GM19467 (cell line): ENCODE measurements around the gene LEKR1.
"Not testable (repeated sequence)": the region's sequence is repeated elsewhere in the genome, so short reads cannot be mapped to it uniquely, and the experiment has no call there.

Experiments
- ATAC-seq: cut with Tn5 transposase; IDR thresholded peaks from one replicate; pipeline ENCODE4 v1.9.1; 2021; ENCODE audit warnings: mild to moderate bottlenecking, moderate library complexity; ENCODE audit not compliant: unreplicated experiment

Gene LEKR1

DNA sequence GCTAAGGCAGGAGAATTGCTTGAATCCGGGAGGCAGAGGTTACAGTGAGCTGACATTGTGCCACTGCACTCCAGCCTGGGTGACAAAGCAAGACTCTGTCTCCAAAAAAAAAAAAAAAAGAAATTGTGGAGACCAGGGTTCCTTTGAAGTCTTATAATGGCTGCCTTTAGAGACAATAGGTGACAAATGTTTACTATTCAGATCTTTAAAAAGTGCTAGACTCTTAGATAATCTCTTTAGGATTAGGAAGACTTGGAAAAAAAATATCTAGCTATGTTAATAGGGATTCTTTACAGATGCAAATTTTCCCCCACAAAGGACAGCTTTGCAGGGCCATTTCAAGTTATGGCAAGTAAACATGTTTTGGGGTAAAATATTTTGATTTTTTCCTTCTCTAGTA, 71.7 kb downstream of the LEKR1 start:
- ATAC-seq = not testable (repeated sequence)

DNA sequence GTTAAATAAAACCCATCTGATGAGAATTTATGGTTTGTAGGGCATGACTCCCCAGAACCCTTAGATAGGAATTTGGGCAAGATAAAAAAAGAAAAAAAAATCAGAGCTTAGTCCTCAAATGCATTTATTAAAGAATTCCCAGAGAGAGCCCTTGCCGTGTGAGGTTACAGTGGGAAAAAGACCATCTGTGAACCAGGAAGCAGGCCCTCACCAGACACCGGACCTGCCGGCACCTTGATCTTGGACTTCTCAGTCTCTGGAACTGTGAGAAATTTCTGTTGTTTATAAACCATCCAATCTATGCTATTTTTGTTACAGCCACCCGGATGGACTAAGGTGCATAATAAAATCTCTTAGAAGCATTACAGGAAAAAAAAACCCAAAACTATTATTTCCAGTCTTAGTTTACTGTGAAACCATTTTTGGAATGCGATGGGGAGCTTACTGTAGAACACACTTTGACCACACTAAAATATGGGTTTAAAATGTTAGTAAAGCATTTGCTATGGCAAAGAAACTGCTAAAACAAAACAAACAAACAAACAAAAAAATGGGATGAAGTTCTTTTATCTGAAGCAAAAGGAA, 72.2 kb downstream of the LEKR1 start:
- no peak for ATAC-seq

DNA sequence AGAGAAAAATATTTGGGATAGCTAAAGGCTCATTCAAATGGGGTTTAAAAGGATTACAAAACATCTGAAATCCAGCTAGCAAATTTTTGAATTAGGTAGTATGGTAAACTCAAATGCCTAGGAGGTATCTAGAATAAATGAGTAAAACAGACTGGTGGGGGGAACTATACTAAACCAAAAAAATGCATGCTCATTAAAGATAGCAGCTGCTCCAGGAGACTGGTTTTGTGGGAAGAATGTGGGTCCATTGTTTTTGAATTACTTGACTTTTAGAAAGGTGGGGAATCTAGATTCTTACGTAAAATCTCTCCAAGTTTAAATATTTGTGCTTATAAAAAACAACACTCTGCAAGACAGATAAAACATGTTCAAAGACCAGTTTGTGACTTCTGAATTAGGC, 73.8 kb downstream of the LEKR1 start:
- ATAC-seq = no peak

DNA sequence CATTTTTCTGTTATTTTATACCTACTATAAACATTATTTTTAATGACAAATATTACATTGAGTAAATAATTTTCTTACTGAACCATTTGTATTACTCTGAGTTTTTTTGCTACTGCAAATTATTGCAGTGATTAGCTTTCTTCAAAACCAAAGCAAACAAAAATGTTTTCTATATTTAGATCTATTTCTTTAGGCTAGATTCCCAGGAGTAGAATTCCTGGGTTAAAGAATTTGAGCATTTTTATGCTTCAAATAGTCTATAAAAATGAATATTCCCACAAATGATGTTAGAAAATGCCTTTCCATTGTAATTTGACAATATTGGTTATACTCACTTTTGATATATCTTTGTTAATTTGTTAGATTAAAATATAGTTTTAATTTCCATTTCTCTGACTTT, 76.8 kb downstream of the LEKR1 start:
- no peak for ATAC-seq

DNA sequence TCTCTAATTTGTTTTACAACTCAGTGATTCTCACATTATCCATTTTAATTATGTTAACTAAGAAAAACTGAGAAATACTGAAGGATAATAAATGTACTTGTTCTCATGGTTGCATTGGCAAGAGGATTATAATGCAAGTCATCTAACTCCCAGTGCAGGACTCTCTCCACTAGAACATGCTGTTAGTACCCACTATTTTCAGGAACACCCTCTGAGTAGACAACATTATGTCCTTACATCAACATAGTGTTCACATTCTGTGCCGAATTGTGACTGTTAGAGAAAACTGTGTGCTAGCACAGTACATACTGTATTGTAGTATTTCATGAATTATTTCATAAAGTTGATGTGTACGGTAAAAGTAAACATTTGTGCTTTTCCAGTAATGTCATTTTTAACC, 80.1 kb downstream of the LEKR1 start:
- ATAC-seq = no peak

DNA sequence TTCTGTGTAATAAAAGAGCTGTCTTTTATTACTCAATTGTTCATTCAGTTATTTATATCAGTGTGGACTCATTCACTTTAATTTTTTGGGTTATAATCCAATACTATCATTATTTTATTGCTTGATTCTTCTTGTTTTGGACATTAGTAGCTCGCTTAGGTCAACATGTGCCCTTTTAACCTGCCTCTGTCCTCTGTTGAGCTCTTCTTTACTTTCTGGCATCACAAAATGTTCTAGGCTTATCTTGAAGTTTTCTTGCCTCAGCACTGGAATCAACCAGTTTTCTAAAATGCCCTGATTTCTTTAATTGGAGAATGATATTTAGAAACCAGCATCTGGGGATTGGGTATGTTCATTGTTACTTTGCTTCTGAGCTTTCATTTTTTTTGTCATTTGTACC, 82.2 kb downstream of the LEKR1 start:
- no peak for ATAC-seq

DNA sequence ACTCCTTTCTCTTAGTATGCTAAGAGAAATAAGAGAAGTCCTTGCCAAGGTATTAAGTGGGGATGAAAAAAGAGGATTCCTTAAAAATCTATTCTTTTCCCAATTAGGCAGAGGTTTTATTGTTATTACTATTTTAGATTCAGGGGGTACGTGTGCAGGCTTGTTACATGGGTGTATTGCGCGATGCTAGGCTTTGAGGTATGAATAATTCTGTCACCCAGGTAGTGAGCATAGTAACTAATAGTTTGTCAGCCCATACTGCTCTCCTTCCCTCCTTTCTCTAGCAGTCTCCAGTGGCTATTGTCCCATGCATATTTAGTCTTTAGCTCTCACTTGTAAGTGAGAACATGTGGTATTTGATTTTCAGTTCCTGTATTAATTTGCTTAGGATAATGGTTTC, 83.9 kb downstream of the LEKR1 start:
- ATAC-seq = no peak

DNA sequence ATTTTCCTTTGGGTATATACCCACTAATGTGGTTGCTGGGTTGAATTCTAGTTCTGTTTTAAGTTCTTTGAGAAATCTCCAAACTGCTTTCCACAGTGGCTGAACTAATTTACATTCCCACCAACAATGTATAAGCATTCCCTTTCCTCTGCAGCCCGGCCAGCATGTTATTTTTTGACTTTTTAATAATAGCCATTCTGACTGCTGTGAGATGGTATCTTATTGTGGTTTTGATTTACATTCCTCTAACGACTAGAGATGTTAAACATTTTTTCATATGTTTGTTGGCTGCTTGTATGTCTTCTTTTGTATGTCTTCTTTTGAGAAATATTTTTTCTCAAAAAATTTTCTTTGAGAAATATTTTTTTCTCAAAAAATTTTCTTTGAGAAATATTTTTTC, 84.7 kb downstream of the LEKR1 start:
- ATAC-seq = not testable (repeated sequence)

DNA sequence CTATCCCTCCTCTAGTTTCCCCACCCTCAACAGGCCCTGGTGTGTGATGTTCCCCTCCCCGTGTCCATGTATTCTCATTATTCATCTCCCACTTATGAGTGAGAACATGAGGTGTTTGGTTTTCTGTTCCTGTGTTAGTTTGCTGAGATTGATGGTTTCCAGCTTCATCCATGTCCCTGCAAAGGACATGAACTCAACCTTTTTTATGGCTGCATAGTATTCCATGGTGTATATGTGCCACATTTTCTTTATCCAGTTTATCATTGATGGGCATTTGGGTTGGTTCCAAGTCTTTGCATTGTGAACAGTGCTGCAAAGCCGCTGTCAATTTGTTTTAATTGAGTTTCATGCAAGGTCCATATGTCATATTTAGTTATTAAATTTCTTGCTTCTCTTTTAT, 88.1 kb downstream of the LEKR1 start:
- ATAC-seq = not testable (repeated sequence)

DNA sequence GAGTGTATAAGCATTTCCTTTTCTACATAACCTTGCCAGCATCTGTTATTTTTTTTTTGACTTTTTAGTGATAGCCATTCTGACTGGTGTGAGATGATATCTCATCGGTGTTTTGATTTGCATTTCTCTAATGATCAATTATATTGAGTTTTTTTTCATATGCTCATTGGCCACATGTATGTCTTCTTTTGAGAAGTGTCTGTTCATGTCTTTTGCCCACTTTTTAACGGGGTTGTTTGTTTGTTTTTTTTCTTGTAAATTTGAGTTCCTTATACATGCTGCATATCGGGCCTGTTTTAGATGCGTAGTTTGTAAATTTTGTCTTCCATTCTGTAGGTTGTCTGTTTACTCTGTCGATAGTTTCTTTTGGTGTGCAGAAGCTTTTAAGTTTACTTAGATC, 89.2 kb downstream of the LEKR1 start:
- ATAC-seq = no peak

DNA sequence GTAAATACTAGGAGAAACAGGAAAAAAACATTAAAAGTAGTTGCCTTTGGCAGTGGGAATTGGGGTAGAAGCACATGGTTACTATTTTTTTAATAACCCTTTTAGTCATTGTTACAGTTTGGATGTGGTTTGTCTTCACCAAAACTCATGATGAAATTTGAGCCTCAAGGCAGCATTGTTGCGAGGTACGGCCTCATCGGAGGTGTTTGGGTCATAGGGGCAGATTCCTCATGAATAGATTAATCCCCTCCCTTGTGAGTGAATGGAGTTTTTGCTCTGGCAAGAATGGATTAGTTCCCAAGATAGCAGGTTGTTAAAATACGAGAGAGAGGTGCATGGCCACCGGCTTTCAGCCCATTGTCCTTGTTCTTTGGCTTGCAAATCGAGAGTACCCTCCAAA, 92.6 kb downstream of the LEKR1 start:
- ATAC-seq = no peak

DNA sequence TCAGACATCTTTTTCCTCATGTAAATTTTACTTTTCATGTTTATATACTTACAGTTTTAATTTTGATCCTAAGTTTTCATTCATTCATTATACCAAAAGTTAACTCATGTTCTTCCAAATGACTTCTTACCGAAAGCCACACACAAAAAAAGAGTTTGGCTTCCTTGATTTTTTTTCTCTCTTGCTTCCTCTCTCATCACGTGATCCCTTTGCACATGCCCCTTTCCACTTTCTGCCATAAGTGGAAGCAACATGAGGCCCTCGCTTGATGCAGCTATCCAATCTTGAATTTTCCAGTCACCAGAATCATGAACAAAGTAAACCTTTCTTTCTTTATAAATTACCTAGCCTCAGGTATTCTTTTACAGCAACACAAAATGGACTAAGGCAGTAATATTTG, 93.7 kb downstream of the LEKR1 start:
- ATAC-seq = no peak

DNA sequence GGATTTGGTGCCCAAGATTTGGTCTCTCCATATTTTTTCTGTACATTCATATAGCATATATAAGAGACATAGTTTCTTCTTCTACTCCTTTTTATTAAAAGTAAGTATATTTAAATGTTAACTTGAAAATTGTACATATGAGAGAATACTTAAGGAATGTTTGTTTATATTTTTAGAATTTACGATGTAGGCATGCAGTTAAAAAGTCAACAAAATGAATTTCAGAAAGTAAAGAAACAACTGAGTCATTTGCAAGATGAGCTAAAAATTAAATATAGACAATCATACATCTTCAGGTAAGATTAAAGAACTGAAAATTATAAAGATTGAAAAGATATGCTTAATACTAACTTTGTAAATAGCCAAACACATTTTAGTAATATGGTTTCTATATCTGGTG, 94.2 kb downstream of the LEKR1 start:
- ATAC-seq = no peak

DNA sequence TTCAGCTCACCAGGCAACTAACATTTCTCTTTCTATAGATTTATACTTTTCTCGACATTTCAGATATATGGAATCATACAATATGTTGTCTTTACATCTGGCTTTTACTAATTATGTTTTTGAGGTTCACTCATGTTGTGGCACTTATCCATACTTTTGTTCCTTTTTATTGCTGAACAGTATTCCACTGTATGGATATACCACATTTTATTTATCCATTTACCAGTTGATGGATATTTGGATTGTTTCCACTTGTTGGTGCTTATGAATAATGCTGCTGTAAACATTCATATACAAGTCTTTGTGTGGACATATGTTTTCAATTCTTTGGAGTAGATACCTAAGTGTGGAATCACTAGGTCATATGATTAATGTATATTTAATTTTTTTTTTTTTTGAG, 97.2 kb downstream of the LEKR1 start:
- ATAC-seq = no peak

DNA sequence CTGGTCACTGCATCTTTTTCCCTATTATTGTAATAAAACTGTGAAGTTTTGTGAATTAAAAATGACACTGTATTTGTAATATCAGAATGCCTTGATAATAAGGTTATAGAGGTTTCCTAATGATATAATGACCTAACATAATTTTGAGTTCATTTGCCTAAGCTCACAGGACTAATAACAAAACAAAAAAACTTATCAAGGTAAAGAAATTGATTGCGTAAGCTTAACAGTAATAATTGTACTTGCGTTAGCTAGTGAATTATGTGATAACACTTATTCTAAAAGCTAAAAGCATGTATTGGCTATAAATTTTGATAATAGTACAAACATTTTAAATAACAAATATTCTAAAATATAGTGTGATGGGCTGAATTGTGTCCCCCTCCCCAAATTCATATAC, 112.6 kb downstream of the LEKR1 start:
- no peak for ATAC-seq

DNA sequence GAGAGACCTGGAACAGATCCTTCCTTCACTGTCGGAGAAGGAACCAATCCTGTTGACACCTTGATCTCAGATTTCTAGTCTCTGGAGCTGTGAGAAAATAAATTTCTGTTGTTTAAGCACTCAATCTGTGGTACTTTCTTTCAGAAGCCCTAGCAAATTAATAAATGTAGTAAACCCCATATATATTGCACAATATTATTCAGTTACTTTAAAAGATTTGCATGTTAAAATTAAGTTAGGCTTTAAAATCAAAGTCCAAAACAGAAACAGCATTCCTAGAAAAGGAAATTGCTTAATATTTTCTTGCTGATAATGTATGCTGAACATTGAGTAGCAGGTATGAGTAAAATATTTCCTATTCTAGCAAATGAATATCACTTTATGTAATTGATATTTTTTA, 113.2 kb downstream of the LEKR1 start:
- no peak for ATAC-seq

DNA sequence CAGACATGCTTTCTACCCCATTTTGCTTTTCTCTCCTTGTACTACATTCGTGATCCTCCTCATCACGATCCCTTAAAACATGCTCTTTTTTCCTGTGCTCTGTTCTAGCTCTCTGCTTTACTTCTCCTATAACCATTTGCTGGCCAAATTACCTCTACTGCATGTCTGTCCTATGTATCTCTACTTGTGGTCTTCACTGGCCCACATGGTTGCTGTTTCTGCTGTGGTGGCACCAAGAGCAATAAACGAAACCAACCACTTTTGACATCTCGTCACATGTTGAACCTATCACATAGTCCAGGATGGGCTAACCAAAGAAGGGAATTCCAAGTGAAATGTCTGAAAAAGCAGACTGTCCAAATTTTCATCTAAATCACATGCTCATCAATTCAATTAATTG, 115.2 kb downstream of the LEKR1 start:
- no peak for ATAC-seq

DNA sequence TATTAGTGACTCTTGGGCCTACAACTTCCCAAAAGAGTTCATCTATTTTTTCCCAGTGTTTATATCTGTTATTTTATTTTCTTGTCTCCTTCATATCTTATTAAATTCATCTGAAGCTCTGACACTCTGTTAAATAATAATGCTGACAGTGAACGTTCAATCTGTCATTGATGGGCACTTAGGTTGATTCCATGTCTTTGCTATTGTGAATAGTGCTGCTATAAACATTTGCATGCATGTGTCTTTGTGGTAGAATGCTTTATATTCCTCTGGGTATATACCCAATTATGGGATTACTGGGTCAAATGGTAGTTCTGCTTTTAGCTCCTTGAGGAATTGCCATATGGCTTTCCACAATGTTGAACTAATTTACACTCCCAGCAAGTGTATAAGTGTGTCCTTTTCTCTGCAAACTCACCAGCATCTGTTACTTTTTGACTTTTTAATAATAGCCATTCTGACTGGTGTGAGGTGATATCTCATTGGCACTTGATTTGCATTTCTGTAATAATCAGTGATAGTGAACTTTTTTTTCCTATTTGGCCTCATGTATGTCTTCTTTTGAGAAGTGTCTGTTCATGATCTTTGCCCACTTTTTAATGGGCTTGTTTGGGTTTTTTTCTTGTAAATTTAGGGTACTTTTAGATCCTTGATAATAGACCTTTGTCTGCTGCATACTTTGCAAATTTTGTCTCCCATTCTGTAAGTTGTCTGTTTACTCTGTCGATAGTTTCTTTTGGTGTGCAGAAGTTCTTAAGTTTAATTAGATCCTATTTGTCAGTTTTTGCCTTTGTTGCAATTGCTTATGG, 122.5 kb downstream of the LEKR1 start:
- ATAC-seq = no peak

DNA sequence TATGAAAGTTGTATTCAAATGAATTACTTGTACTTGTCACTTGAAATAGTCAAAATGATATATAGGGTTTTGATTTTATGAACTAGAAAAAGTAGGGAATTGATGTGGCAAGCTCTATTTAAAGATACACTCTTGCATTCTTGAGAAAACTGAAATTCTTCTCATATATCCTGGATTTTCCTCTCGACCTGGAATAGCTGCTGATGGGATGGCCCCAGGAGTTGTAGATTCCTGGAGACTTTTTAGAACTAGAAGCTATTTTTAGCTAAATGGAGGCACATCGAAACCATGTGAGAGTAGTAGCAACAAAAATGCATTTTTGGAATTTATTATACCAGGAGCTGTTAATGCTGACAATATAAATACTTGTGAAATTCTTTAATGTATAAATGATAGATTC, 125.9 kb downstream of the LEKR1 start:
- no peak for ATAC-seq

DNA sequence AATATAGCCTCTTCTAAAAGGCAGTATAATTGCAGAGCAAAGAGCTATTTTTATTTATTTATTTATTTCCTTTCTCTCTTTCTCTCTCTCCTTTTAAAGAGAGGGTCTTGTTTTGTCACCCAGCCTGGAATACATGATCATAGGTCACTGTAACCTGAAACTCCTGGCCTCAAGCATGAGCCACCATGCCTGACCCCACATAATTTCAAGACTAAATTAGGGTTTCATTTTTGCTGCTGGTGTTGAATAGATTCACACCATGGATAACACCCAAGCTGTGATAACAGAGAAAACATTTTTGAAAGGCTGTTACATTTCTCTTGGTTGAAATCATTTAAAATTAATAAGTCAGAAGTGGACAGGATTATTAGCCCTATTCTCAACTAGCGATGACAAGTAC, 131.6 kb downstream of the LEKR1 start:
- peak; percentile 95 for ATAC-seq

DNA sequence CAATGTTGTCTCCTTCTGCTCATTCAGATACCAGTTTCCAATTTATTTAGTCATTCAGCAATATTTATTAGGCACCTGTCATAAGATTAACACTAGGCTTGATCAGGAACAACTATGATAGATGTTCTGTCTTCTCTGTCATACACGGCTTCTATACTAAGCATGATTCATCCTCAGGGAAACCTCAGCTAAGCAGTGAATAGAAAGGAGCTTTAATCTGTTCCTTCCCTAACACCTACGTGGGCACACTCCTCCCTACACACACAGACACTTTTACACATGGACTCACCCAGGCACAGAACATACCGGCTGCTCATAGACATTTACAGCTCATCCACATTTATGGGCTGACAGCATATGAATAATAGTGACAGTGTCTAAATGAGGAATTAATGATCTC, 136.9 kb downstream of the LEKR1 start:
- no peak for ATAC-seq

DNA sequence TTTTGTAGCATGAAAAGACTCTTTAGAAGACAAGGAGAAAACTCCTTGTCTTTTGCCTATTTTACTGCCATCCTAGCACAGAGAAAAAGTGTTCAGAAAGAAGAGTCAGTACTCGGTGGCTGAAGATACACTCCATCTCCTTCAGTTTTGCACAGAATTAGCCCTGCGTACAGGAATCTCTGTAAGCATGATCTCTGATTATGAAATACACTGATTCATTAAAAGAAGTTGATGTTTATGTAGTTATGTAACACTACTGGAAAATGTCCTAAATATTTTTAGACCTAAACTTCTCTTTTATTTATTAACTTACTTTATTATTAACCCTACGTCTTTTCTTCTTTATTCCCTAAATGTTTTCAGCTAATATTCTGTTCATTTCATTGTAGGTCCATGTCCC, 138.4 kb downstream of the LEKR1 start:
- ATAC-seq = no peak

DNA sequence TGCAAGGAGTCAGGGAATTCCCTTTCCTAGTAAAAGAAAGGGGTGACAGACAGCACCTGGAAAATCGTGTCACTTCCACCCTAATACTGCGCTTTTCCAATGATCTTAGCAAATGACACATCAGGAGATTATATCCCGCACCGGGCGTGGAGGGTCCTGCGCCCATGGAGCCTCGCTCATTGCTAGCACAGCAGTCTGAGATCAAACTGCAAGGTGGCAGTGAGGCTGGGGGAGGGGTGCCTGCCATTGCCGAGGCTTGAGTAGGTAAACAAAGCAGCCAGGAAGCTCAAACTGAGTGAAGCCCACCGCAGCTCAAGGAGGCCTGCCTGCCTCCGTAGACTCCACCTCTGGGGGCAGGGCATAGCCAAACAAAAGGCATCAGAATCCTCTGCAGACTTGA, 140.2 kb downstream of the LEKR1 start:
- ATAC-seq = not testable (repeated sequence)
